PC-3 (cell line): ENCODE data around the gene PRDX5.

Experiments
- EZH2 ChIP-seq: fragments of 300-600 bp; sonication (generic); IDR thresholded peaks from one replicate; pipeline ENCODE4 v1.6.1; 2017; ENCODE audit warnings: antibody characterized with exemption, mild to moderate bottlenecking, low read length; ENCODE audit not compliant: unreplicated experiment
- EZH2phosphoT487 ChIP-seq: fragments of 300-600 bp; sonication (generic); IDR thresholded peaks from 2 replicates; pipeline ENCODE4 v1.6.1; 2018; ENCODE audit warnings: mild to moderate bottlenecking, antibody characterized with exemption, low read length, borderline replicate concordance
- TF ChIP-seq, protein P1 (sequence below): fragments of 300-600 bp; sonication (generic); conservative IDR thresholded peaks from 2 replicates; pipeline ENCODE4 v1.5.1; 2017; ENCODE audit warnings: antibody characterized with exemption, low read depth, mild to moderate bottlenecking, low read length

- TF ChIP-seq EZH2phosphoT487 (no peak), EZH2 (no peak)
- TF ChIP-seq, protein P1, sequence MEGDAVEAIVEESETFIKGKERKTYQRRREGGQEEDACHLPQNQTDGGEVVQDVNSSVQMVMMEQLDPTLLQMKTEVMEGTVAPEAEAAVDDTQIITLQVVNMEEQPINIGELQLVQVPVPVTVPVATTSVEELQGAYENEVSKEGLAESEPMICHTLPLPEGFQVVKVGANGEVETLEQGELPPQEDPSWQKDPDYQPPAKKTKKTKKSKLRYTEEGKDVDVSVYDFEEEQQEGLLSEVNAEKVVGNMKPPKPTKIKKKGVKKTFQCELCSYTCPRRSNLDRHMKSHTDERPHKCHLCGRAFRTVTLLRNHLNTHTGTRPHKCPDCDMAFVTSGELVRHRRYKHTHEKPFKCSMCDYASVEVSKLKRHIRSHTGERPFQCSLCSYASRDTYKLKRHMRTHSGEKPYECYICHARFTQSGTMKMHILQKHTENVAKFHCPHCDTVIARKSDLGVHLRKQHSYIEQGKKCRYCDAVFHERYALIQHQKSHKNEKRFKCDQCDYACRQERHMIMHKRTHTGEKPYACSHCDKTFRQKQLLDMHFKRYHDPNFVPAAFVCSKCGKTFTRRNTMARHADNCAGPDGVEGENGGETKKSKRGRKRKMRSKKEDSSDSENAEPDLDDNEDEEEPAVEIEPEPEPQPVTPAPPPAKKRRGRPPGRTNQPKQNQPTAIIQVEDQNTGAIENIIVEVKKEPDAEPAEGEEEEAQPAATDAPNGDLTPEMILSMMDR, result no peak
Observed at GRCh38 chr11:64349025-64349387, 31.1 kb downstream of the PRDX5 start.
